Liver (tissue), 9 donors: ENCODE results near the gene ALDH6A1. TPM values are rescaled to one million over a fixed set of nuclear protein-coding genes. Genes with fewer than 3 reads are reported as not detected.
"Not testable (repeated sequence)": the region's sequence is repeated elsewhere in the genome, so short reads cannot be mapped to it uniquely, and the experiment has no call there.

Experiments used
- DNase-seq: peaks from one replicate; pipeline ENCODE4 v3.0.0-alpha.2; 2017; ENCODE audit warnings: low spot score
- H3K27ac ChIP-seq, 2 donors: one replicate each; pipeline ENCODE4 v1.7.0; 2013; ENCODE audit warnings: inconsistent platforms in 2 of 2, low read length in 2 of 2, control low read depth in 1 of 2, low read depth in 1 of 2, mild to moderate bottlenecking in 1 of 2
- H3K27me3 ChIP-seq, 4 donors: one replicate each; pipeline versions ENCODE4 v1.6.1 to v1.7.0; 2013; ENCODE audit warnings: low read length in 3 of 4, inconsistent platforms in 1 of 4, mild to moderate bottlenecking in 1 of 4, moderate library complexity in 1 of 4; ENCODE audit not compliant: control insufficient read depth in 4 of 4, insufficient read depth in 4 of 4
- H3K36me3 ChIP-seq, 4 donors: one replicate each; pipeline versions ENCODE4 v1.6.1 to v1.7.0; 2013; ENCODE audit warnings: low read length in 3 of 4, mild to moderate bottlenecking in 3 of 4, low read depth in 1 of 4, moderate library complexity in 1 of 4; ENCODE audit not compliant: control insufficient read depth in 4 of 4, insufficient read depth in 3 of 4
- H3K4me1 ChIP-seq, 4 donors: one replicate each; pipeline versions ENCODE4 v1.6.1 to v1.7.0; 2013; ENCODE audit warnings: low read length in 3 of 4, mild to moderate bottlenecking in 3 of 4, moderate library complexity in 1 of 4; ENCODE audit not compliant: control insufficient read depth in 4 of 4, insufficient read depth in 4 of 4
- H3K4me3 ChIP-seq, 3 donors: one replicate each; pipeline versions ENCODE4 v1.6.1 to v1.7.0; 2013; ENCODE audit warnings: low read length in 3 of 3, control low read depth in 1 of 3, low read depth in 1 of 3, mild to moderate bottlenecking in 1 of 3
- H3K9ac ChIP-seq, 2 donors: one replicate each; pipeline ENCODE4 v1.7.0; 2013; ENCODE audit warnings: low read length in 2 of 2, mild to moderate bottlenecking in 2 of 2, moderate library complexity in 2 of 2, control low read depth in 1 of 2, low read depth in 1 of 2
- H3K9me3 ChIP-seq, 4 donors: one replicate each; pipeline versions ENCODE4 v1.6.1 to v1.7.0; 2013; ENCODE audit warnings: low read length in 3 of 4; ENCODE audit not compliant: control insufficient read depth in 4 of 4
- ATF3 ChIP-seq: IDR thresholded peaks from 2 replicates; pipeline ENCODE4 v1.6.1; 2016; ENCODE audit warnings: antibody characterized with exemption
- CTCF ChIP-seq: fragments of 150-350 bp; IDR thresholded peaks from 2 replicates; pipeline ENCODE4 v1.5.1; 2017; ENCODE audit warnings: improper control_type of control experiment, low read depth, low read length; ENCODE audit not compliant: missing input control
- EGR1 ChIP-seq, 2 donors: IDR thresholded peaks; 2 replicates each; pipeline ENCODE4 v1.6.1; 2016 to 2018; ENCODE audit warnings: antibody characterized with exemption in 2 of 2, low read depth in 2 of 2
- JUND ChIP-seq, 2 donors: IDR thresholded peaks; 2 replicates each; pipeline ENCODE4 v1.6.1; 2016; ENCODE audit warnings: antibody characterized with exemption in 2 of 2
- RAD21 ChIP-seq, 2 donors: IDR thresholded peaks; 2 replicates each; pipeline ENCODE4 v1.6.1; 2016; ENCODE audit warnings: antibody characterized with exemption in 2 of 2, mild to moderate bottlenecking in 2 of 2
- SP1 ChIP-seq: IDR thresholded peaks from 2 replicates; pipeline ENCODE4 v1.6.1; 2018; ENCODE audit warnings: antibody characterized with exemption, mild to moderate bottlenecking
- WGBS: extraction: QIAGEN DNeasy Blood & Tissue Kit; methylation state at CpG from one replicate; pipeline ENCODE4 v1.1.7; 2013; 5-methylcytosine and 5-hydroxymethylcytosine counted together
- polyA plus RNA-seq, 2 donors: library from polyadenylated mRNA; stranded (reverse) in 1 of 2; unstranded in 1 of 2; fragments of 200-250 nt in 1 of 2; fragments of >200 nt in 1 of 2; fragmentation: Nextera tagmentation in 1 of 2; extraction: Ambion mirVana in 1 of 2; gene quantifications; one replicate each; pipeline versions ENCODE4 v1.2.1 to v1.2.3, GENCODE V29; 2013 to 2015
- total RNA-seq, 2 donors: library from RNA; depleted of rRNA; stranded (reverse); fragments of >200 nt; gene quantifications; one replicate each; pipeline ENCODE4 v1.2.3, GENCODE V29; 2014
- TF ChIP-seq, protein P1 (sequence below): IDR thresholded peaks from 2 replicates; pipeline ENCODE4 v1.6.1; 2016; ENCODE audit warnings: antibody characterized with exemption
- donor health status: healthy.
- donor health status: healthy.
- donor health status: healthy.
- donor health status: healthy.
- donor health status: healthy.

Gene ALDH6A1
- total and polyA plus RNA-seq, 4 donors, result 114 to 183 (median 155) TPM

- TF ChIP-seq, protein P1, sequence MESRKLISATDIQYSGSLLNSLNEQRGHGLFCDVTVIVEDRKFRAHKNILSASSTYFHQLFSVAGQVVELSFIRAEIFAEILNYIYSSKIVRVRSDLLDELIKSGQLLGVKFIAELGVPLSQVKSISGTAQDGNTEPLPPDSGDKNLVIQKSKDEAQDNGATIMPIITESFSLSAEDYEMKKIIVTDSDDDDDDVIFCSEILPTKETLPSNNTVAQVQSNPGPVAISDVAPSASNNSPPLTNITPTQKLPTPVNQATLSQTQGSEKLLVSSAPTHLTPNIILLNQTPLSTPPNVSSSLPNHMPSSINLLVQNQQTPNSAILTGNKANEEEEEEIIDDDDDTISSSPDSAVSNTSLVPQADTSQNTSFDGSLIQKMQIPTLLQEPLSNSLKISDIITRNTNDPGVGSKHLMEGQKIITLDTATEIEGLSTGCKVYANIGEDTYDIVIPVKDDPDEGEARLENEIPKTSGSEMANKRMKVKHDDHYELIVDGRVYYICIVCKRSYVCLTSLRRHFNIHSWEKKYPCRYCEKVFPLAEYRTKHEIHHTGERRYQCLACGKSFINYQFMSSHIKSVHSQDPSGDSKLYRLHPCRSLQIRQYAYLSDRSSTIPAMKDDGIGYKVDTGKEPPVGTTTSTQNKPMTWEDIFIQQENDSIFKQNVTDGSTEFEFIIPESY, result no peak
- no peak for TF ChIP-seq SP1
- no peak for TF ChIP-seq JUND (IDR thresholded peaks at IDR 0.05)
Observed at GRCh38 chr14:74126315-74127013, 42.2 kb upstream of the ALDH6A1 start (continued).

GRCh38 chr14:74125487-74125886 lies 41.2 kb upstream of the ALDH6A1 start:
- not testable (repeated sequence) for H3K4me3 ChIP-seq, H3K27me3 ChIP-seq, H3K9me3 ChIP-seq, DNase-seq, H3K36me3 ChIP-seq, H3K9ac ChIP-seq, H3K4me1 ChIP-seq, H3K27ac ChIP-seq
- 95% methylated on average over 4 of the region's 5 CpGs for WGBS

DNA sequence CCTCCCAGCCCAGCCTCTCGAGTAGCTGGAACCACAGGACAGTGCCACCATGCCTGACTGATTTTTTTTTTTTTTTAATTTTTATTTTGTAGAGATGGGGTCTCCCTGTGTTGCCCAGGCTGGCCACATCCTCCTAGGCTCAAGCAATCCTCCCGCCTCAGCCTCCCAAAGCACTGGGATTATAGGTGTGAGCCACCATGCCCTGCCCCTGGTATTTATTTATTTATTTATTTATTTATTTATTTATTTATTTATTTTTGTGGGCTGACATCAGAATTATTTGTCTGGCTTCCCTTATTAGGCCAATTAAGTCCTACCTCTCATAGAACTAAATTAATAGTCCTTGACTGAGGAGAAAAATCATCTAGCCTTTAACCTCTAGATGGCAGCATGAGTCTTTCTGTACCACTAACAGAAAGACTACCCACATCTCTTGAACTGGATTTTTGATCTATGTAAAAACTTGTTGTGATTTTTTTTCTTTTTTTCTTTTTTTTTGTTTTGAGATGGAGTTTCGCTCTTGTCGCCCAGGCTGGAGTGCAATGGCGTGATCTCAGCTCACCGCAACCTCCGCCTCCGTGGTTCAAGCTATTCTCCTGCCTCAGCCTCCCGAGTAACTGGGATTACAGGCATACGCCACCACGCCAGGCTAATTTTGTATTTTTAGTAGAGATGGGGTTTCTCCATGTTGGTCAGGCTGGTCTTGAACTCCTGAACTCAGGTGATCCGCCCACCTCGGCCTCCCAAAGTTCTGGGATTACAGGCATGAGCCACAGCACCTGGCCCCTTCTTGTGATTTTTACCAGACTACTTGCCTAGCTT lies 27.4 kb upstream of the ALDH6A1 start:
- WGBS, result 92% methylated on average over 13 of the region's 13 CpGs
- not testable (repeated sequence) for H3K9ac ChIP-seq, H3K9me3 ChIP-seq, H3K4me1 ChIP-seq, H3K36me3 ChIP-seq, H3K4me3 ChIP-seq, H3K27ac ChIP-seq, DNase-seq, H3K27me3 ChIP-seq
- TF ChIP-seq RAD21 (IDR thresholded peaks at IDR 0.05) (peak; percentile 87 to 89), CTCF (peak; percentile 71)

DNA sequence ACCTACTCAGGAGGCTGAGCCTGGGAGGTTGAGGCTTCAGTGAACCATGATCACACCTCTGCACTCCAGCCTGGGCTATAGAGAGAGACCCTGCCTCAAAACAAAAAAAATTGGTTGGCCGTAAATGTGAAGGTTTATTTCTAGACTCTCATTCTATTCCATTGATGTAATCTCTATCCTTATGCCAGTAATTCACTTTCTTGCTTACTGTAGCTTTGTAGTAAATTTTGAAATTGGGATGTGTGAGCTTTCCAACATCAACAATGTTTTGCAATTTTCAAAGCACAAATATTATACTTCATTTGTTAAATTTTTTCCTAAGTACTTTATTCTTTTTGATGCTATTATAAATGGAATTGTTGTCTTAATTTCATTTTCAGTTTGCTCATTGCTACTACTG lies 25.1 kb upstream of the ALDH6A1 start:
- no peaks in the 10 kb centered on the region for H3K4me1 ChIP-seq
- H3K36me3 ChIP-seq, result peaks cover 1 to 6% (median 4%) of the 10 kb centered on the region in 4 donors
- no peak overlapping the region for H3K9ac ChIP-seq
- TF ChIP-seq ATF3 (no peak), CTCF (no peak), EGR1 (IDR thresholded peaks at IDR 0.05; ENCODE audit: low read depth in 2 of 2) (no peak)
- TF ChIP-seq, protein P1, result no peak
- H3K27ac ChIP-seq, result no peak overlapping the region
- 92% methylated on average over 1 of the region's 1 CpG for WGBS
- no peak overlapping the region for H3K4me3 ChIP-seq
- no peaks in the 10 kb centered on the region for H3K9me3 ChIP-seq
- H3K27me3 ChIP-seq, result no peaks in the 10 kb centered on the region
- no peak for DNase-seq
